ENCODE data around the gene FNTB. TPM values are rescaled to one million over a fixed set of nuclear protein-coding genes. Genes with fewer than 3 reads are reported as not detected.

FNTB gene
- total RNA-seq, 1 experiment from 2014 or later = 12.9 TPM

GRCh38 chr14:65033181-65033580 lies 46.5 kb downstream of the FNTB start:
- DNase-seq (ENCODE audit: low read depth) = no peak
- in situ Hi-C loops (cut with HindIII; ENCODE audit: low pct_unique_long_range_greater_than_20kb, low sequenced_read_pairs) = no loop called here

GRCh38 chr14:65034021-65034420 lies 47.3 kb downstream of the FNTB start:
- no peak for DNase-seq (ENCODE audit: low read depth)
- in situ Hi-C loops (cut with HindIII; ENCODE audit: low pct_unique_long_range_greater_than_20kb, low sequenced_read_pairs) = no loop called here

DNA sequence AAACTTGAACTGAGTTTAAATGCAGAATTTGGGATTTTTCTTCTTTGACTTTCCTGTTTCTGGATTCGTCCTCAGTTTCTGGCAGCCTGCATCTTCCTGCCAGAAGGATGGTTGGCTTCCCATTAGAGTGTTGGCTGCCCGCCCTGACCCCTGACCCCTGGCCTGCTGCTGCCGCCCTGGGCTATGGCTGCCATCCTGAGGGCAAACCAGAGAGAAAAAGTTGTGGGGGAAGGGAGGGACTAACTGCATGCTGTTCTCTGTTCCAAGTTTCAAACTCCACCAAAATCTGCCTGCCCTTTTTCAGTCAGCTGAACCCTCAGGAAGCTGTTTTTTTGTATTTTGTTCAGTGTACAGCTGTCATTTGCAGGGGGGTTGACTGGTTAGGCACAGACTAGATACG lies 48.4 kb downstream of the FNTB start:
- in situ Hi-C loops (cut with HindIII; ENCODE audit: low pct_unique_long_range_greater_than_20kb, low sequenced_read_pairs) = no loop called here
- DNase-seq (ENCODE audit: low read depth) = no peak

DNA sequence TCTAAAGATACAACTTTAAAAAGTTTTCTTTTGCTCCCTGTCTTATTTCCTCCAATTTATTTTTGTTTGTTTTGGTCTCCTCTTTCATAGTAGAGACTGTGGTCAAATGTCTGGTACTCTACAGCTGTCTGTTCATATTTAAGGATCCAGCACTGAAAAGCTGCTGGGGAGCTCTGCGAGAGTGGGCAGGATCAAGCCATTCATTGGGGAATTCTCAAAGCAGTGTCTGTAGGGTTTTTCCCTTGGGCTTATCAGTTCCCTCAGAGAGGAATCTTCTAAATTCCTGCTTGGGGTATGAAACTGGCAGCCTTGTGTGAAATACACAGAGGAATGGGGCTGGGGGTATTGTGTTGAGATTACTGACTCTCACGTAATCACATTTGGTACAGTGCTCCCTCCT lies 52.3 kb downstream of the FNTB start:
- no peak for DNase-seq (ENCODE audit: low read depth)
- in situ Hi-C loops (cut with HindIII; ENCODE audit: low pct_unique_long_range_greater_than_20kb, low sequenced_read_pairs) = no loop called here

- DNase-seq (ENCODE audit: low read depth) = no peak
- in situ Hi-C loops (cut with HindIII; ENCODE audit: low pct_unique_long_range_greater_than_20kb, low sequenced_read_pairs) = no loop called here
These were observed 54.2 kb downstream of the FNTB start for GRCh38 chr14:65040666-65041433.

DNA sequence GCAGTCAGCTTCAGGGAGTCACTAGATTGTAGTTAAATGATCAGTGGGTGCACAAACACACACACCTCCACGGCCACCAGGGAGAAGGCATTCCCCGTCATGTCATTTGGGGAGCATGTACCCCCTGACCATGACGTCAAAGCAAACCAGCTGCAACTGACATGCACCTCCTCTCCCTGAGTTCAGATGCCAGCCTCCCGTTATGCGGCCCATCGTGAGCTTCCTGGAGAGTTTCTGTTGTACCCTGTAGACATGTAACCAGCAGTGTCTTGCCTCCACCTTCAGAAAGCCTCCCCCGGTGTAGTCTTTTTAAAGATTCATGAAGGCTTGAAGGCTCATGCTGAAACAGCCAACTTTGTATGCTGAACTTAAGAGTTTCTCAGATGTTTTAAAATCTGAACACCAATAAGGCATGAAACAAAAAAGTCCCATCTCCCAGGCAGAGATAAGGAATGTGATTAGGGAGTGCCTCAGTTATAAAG lies 54.8 kb downstream of the FNTB start:
- in situ Hi-C loops (cut with HindIII; ENCODE audit: low pct_unique_long_range_greater_than_20kb, low sequenced_read_pairs) = no loop called here
- no peak for DNase-seq (ENCODE audit: low read depth)

DNA sequence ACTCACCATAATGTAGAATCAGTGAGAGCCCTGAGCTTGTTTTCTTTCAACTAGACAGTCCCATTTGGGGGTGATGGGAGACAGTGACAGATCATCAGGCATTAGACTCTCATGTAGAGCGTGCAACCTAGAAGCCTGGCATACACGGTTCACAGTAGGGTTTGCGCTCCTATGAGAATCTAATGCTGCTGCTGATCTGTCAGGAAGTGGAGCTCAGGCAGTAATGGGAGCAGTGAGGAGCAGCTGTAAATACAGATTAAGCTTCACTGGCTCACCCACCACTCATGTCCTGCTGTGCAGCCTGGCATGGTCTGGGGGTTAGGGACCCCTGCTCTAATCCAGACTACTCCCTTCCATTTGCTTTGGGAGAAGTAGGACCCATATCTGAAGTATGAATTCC lies 55.6 kb downstream of the FNTB start:
- DNase-seq (ENCODE audit: low read depth) = no peak
- in situ Hi-C loops (cut with HindIII; ENCODE audit: low pct_unique_long_range_greater_than_20kb, low sequenced_read_pairs) = no loop called here

- in situ Hi-C loops (cut with HindIII; ENCODE audit: low pct_unique_long_range_greater_than_20kb, low sequenced_read_pairs) = no loop called here
- DNase-seq (ENCODE audit: low read depth) = no peak
These were observed 56.2 kb downstream of the FNTB start for GRCh38 chr14:65042731-65043372.

DNA sequence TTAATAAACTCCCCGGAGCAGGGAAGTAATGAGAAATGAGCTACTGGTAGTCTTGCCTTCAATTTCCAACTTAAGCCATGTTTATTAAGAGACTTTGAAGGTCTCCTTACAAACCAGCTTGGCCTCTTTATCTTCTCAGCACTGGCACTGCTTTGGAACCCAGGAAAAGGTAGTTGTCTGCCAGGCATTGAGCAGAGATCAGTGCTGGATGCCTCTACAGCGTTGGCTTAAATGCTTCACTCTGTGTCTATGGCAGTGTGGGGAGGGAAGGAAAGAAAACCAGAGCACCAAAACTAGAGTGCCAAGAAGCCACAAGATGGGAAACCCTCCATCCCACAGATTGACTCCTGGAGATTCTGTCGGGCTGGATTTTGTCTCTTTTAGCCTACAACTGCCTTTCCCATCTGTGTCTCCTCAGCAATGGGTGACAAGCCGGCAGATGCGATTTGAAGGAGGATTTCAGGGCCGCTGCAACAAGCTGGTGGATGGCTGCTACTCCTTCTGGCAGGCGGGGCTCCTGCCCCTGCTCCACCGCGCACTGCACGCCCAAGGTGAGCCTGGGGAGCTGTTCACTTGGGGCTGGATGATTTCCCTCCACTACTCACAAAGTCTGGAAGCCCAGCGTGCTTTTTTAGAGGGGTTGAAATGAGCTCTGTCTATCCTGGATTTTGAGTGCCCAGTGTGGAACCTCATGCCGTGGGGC lies 57.3 kb downstream of the FNTB start:
- no peak for DNase-seq (ENCODE audit: low read depth)
- in situ Hi-C loops (cut with HindIII; ENCODE audit: low pct_unique_long_range_greater_than_20kb, low sequenced_read_pairs) = no loop called here

- no peak for DNase-seq (ENCODE audit: low read depth)
- in situ Hi-C loops (cut with HindIII; ENCODE audit: low pct_unique_long_range_greater_than_20kb, low sequenced_read_pairs) = no loop called here
These were observed 57.9 kb downstream of the FNTB start for GRCh38 chr14:65044596-65044959.

- DNase-seq (ENCODE audit: low read depth) = no peak
- in situ Hi-C loops (cut with HindIII; ENCODE audit: low pct_unique_long_range_greater_than_20kb, low sequenced_read_pairs) = no loop called here
These were observed 58.3 kb downstream of the FNTB start for GRCh38 chr14:65045006-65045405.

- in situ Hi-C loops (cut with HindIII; ENCODE audit: low pct_unique_long_range_greater_than_20kb, low sequenced_read_pairs) = no loop called here
- no peak for DNase-seq (ENCODE audit: low read depth)
These were observed 59.0 kb downstream of the FNTB start for GRCh38 chr14:65045709-65046108.

DNA sequence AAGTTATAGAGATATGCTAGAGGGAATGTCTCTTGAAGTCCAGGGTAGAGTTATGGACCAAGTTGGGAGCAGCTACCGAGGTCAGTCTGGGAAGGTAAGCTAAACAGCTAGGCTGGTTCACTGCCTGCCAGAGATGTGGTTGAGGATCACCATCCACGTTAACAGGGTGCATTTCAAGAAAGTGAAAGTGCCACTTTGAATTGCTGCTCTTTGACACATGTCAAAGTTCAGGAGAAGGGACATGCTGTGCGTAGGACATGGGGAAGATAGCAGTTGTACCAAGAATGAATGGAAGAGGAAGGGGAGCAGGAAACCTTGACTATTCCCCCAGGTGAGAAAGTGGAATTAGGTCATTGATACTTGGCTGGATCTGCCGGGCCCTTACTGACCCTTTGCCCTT lies 66.1 kb downstream of the FNTB start:
- in situ Hi-C loops (cut with HindIII; ENCODE audit: low pct_unique_long_range_greater_than_20kb, low sequenced_read_pairs) = no loop called here
- DNase-seq (ENCODE audit: low read depth) = no peak

GRCh38 chr14:65053466-65053865 lies 66.8 kb downstream of the FNTB start:
- in situ Hi-C loops (cut with HindIII; ENCODE audit: low pct_unique_long_range_greater_than_20kb, low sequenced_read_pairs) = no loop called here
- no peak for DNase-seq (ENCODE audit: low read depth)

- in situ Hi-C loops (cut with HindIII; ENCODE audit: low pct_unique_long_range_greater_than_20kb, low sequenced_read_pairs) = no loop called here
These were observed 67.9 kb downstream of the FNTB start for GRCh38 chr14:65054471-65055085.

GRCh38 chr14:65057695-65058094 lies 71.0 kb downstream of the FNTB start:
- DNase-seq (ENCODE audit: low read depth) = no peak
- in situ Hi-C loops (cut with HindIII; ENCODE audit: low pct_unique_long_range_greater_than_20kb, low sequenced_read_pairs) = no loop called here

More at GRCh38 chr14:65054471-65055085, 67.9 kb downstream of the FNTB start:
- DNase-seq (ENCODE audit: low read depth) = no peak

DNA sequence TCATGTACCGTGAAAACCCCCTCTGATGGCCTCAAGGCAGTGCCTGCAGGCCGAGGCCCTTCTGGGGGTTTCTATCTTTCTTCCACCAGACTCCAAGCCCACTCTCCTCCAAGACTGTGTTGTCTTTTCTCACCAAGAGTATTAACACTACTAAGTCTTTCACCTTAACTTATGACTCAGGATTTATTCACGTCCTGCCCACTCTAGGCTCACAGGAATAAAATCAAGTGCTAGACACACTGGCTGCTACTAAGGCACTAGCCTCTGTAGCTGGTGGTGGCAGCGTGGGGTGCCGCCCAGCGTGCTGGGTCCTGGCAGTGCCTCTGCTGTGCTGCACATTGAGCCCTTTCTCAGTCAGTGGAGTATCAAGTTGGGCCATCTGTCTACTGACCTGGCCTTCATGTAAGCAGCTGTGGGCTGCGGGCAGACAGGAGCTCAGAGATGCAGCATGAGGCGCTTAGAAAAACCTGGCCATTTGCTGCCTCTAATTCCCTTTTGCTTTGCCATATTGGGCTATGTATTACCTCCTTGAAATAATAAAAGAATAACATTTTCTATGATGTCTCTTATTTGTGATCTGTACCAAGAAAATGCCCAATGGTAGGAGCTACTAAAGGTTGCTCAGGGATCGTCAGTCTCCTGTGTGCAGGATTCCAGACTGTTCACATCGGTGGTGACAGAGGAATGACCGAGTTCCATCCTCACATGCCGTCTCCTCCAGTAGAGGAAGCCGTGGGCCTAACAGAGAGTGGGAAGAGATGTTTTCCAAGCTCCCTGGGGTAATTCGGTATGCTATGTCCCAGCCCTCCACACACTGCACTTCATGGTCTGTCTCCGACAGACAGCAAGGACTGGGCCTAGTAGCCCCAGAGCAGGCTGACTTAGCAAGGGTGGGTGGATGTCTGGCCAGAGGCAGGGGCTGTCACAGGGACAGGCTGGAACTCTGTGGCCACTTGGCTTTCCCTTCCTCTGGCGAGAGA lies 75.7 kb downstream of the FNTB start:
- no peak for DNase-seq (ENCODE audit: low read depth)
- in situ Hi-C loops (cut with HindIII; ENCODE audit: low pct_unique_long_range_greater_than_20kb, low sequenced_read_pairs) = no loop called here

- in situ Hi-C loops (cut with HindIII; ENCODE audit: low pct_unique_long_range_greater_than_20kb, low sequenced_read_pairs) = no loop called here
- no peak for DNase-seq (ENCODE audit: low read depth)
These were observed 79.0 kb downstream of the FNTB start for GRCh38 chr14:65065719-65066118.
